K562 treated with DMSO at 1 percent for 24 hours (cell line): ENCODE results near the gene CAMSAP2. TPM values are rescaled to one million over a fixed set of nuclear protein-coding genes. Genes with fewer than 3 reads are reported as not detected.

Experiments
- total RNA-seq: library from RNA; unstranded; fragments of 300-600 nt; gene quantifications from 2 replicates; pipeline ENCODE4 v1.2.3, GENCODE V29; 2022; ENCODE audit warnings: low read depth; ENCODE audit not compliant: insufficient read depth

Gene CAMSAP2, protein sequence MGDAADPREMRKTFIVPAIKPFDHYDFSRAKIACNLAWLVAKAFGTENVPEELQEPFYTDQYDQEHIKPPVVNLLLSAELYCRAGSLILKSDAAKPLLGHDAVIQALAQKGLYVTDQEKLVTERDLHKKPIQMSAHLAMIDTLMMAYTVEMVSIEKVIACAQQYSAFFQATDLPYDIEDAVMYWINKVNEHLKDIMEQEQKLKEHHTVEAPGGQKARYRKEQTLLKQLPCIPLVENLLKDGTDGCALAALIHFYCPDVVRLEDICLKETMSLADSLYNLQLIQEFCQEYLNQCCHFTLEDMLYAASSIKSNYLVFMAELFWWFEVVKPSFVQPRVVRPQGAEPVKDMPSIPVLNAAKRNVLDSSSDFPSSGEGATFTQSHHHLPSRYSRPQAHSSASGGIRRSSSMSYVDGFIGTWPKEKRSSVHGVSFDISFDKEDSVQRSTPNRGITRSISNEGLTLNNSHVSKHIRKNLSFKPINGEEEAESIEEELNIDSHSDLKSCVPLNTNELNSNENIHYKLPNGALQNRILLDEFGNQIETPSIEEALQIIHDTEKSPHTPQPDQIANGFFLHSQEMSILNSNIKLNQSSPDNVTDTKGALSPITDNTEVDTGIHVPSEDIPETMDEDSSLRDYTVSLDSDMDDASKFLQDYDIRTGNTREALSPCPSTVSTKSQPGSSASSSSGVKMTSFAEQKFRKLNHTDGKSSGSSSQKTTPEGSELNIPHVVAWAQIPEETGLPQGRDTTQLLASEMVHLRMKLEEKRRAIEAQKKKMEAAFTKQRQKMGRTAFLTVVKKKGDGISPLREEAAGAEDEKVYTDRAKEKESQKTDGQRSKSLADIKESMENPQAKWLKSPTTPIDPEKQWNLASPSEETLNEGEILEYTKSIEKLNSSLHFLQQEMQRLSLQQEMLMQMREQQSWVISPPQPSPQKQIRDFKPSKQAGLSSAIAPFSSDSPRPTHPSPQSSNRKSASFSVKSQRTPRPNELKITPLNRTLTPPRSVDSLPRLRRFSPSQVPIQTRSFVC (N-terminal part only)
- 5.1 and 7.0 TPM in 2 replicates for total RNA-seq

DNA sequence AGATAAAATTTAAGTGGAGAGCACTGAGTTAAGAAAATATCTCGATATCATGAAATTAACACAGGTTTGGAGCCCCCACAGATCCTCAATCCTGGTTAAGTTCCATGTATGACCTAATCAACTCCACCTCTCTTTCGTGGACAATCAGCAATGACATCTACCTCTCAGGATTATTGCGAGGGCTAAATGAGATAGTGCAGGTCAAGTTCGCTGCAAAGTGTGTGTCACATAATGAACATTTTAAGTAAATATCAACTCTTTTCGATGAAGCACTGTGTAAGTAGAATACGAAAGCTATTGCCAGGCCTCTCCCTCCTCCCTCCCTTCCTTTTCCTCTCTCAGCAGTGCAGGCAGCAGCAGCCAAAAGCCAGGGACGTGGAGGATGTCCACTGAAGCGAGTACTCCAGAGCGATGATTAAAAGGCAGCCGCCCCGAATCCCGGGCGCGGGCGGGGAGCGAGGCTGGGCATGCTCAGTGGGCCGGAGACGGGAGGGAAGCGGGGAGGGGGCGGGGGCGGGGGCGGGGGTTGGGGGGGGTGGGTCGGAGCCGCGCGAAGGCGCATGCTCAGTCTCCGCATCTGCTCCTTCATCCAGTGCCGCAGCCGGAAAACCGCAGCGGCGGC, at the start of gene CAMSAP2:
CAMSAP2 (plus strand) TSS at position 567 of the 622 bp plus-strand sequence. CDS start 935 bp downstream, outside the sequence.

DNA sequence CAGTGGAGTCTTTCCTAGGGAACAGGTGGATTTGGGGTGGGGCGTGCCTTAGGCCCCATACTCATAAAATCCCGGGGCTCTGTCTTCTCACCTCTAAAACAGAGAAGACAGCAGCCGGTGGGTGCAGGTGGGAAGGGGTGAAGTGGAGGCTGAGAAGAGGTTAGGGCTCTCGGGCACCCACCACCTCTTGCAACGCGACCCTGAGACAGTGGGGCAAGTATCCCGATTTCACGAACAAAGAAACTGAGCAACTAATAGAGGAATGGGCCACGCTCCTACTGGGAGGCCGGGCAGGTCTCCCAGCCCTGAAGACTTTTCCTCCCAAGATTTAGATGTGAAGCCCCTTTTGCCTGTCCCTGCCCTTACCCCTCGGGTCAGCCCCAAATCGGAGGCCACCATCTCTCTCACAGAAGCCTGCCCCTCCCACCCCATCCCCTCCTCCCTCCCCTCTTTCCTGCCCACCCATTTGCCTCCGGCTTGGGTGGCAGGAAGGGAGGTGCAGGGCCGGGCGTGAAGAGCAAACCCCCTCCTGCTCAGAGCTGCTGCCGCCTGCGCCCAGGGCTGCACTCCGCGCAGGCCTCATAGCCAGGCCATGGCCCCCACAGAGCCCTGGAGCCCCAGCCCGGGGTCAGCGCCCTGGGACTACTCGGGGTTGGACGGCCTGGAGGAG, 133.9 kb downstream of the CAMSAP2 start, which contains the start of gene GPR25:
GPR25 (plus strand) TSS at position 536 of the 670 bp plus-strand sequence; CDS start at position 593, 57 bp downstream.

DNA sequence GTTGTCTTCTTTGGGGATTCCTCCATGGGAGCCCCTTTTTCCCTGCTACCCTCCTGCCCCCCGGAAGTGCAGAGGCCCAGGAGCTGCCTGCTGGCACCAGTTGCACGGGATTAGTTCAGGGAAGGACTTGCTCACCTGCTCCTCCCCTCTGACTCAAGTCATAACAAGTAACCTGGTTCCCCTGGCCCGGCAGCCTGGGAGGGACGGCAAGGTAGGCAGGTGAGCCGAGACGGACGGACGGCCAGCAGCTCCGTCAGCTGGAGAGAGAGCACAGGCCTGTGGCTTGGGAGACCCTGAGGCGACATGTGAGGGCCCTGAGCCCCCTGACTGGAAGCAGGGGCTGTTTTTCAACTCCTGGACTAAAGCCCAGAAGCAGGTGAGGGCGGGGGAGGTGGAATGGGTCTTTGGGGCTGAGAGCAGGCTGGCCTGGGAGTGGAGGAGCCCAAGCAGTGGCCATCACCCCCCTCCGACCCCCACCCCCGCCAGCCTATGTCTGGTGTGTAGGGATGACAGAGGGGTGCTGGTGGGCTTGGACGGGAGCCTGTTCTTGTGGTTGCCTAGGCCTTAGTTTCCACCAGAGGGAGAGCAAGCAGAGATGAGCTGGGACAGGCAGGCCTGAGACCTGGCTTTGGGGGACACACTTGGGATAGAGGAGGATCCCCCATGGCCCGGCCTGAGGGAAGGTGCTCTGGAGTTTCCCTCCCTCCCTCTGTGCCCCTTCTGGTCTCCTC, 156.2 kb downstream of the CAMSAP2 start, which contains the start of gene INAVA:
INAVA (plus strand) TSS at position 189 of the 731 bp plus-strand sequence. CDS start 3,501 bp downstream, outside the sequence.

Other genes with a start within 250 kb of the CAMSAP2 start
- gene KIF14, start 118.1 kb upstream of the CAMSAP2 start, total RNA-seq = 8.6 and 11.2 TPM in 2 replicates
- 15.2 and 17.3 TPM in 2 replicates for gene DDX59, start 69.0 kb upstream of the CAMSAP2 start, total RNA-seq
- gene GPR25, start 134.1 kb downstream of the CAMSAP2 start, total RNA-seq = not detected in 2 replicates
- gene INAVA, start 156.0 kb downstream of the CAMSAP2 start, total RNA-seq = not detected in 2 replicates